K562 (cell line): ENCODE measurements around the gene RTL10. TPM values are rescaled to one million over a fixed set of nuclear protein-coding genes. Genes with fewer than 3 reads are reported as not detected.
A peak's percentile ranks its signal among the peaks of the same experiment; 100 is the strongest.

Experiments used
- BMI1 ChIP-seq: fragments of 150-350 bp; IDR thresholded peaks from 2 replicates; pipeline ENCODE4 v1.6.1; 2014; ENCODE audit warnings: low read length
- CLOCK ChIP-seq: fragments of 250-450 bp; sonication (Bioruptor Pico); IDR thresholded peaks from 2 replicates; pipeline ENCODE4 v1.4.0; 2020; ENCODE audit warnings: mild to moderate bottlenecking, moderate library complexity, borderline replicate concordance
- HBP1 ChIP-seq: fragments of 450-650 bp; formaldehyde crosslinking; IDR thresholded peaks from 2 replicates; pipeline ENCODE4 v1.4.0; 2022; ENCODE audit warnings: missing genetic modification characterization
- IFI16 ChIP-seq: fragments of 250-450 bp; sonication (Bioruptor Pico); IDR thresholded peaks from 2 replicates; pipeline ENCODE4 v2.1.2; 2022; ENCODE audit warnings: mild to moderate bottlenecking, inconsistent platforms
- MXI1 ChIP-seq: IDR thresholded peaks from 2 replicates; pipeline ENCODE4 v1.6.1; 2011; ENCODE audit warnings: low read depth, mild to moderate bottlenecking, improper control_type of control experiment, low read length
- ZNF324 ChIP-seq: fragments of 250-450 bp; sonication (Bioruptor Pico); IDR thresholded peaks from 2 replicates; pipeline ENCODE4 v1.4.0; 2020; ENCODE audit warnings: mild to moderate bottlenecking
- ZNF785 ChIP-seq: fragments of 250-450 bp; sonication (Bioruptor Pico); IDR thresholded peaks from 2 replicates; pipeline ENCODE4 v1.4.0; 2020; ENCODE audit warnings: mild to moderate bottlenecking
- polyA plus RNA-seq, 8 experiments: library from polyadenylated mRNA; depleted of rRNA in 4 of 8; stranded (reverse) in 5 of 8; unstranded in 3 of 8; fragments of >200 nt; fragmentation: Nextera tagmentation in 2 of 8; fragmentation: Illumina TruSeq in 1 of 8; extraction: Ambion mirVana in 2 of 8; extraction: Trizol in 1 of 8; gene quantifications; 2 replicates each; pipeline versions ENCODE4 v1.2.1 to v1.2.3, GENCODE V29; 2011 to 2014; ENCODE audit warnings: inconsistent platforms in 1 of 8, missing spikeins in 1 of 8
- total RNA-seq, 7 experiments: library from RNA; depleted of rRNA in 6 of 7; stranded (reverse); fragments of >200 nt in 6 of 7; fragmentation: Illumina TruSeq in 2 of 7; extraction: Trizol in 2 of 7; gene quantifications; 2 replicates each; pipeline versions ENCODE4 v1.2.1 to v1.2.3, GENCODE V29; 2011 to 2021; ENCODE audit warnings: low replicate concordance in 1 of 7
- TF ChIP-seq, protein P1 (sequence below): fragments of 250-450 bp; sonication (Bioruptor Pico); IDR thresholded peaks from 2 replicates; pipeline ENCODE4 v1.4.0; 2020; ENCODE audit warnings: mild to moderate bottlenecking, moderate library complexity

RTL10 gene
- total and polyA plus RNA-seq, 9 of the 15 experiments (the other 6 are each of a cell fraction or from before 2014, with no cell fraction given) = 19.8 to 75.5 (median 32.5) TPM

DNA sequence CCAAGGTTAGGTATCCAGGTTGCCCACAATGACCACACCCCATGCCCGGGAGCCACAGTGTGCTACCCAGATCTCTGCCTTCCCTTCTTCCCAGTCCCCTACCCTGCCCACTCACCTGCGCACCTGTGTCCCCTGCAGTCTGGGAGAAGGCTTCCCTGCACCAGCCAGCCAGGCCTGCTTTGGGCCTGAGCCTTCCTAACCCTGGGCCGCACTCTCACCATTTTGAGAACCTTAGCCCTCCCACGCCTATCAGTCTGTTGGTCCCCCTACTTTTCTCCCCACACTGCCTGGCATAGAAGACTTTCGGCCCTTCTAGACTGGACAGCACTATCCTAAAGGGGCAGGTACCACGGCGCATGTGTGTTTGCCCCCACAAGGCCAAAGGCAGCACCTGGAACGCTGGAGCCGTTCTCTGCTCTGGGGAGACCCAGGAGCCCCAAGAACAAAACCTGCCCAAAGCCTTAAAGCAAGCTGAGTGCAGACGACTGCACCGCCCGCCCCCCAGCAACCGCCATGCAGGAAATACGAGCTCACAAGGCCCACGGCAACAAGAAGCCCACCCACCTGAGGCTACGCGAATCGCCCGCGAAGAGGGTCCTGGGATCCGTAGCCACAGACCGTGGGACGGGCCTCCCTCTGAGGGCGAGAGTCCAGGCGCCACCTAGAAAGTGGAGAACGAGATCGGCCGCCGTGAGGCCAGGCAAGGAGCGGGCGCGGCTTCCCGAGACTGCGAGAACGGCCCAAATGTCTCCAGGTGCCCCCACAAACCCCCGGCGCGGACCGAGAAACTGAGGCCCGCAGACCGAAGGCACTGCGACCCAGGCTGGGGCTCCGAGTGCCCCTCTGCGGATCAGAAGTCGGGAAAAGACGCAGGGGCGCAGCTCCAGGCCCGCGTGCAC, 546 bp downstream of the RTL10 start (continued):
- TF ChIP-seq HBP1 (CRISPR knock-in tag) = peak; percentile 94; the same call in 1 of the 2 replicates
- peak; percentile 57; the same call in 1 of the 2 replicates for TF ChIP-seq ZNF324 (CRISPR knock-in tag)
- TF ChIP-seq ZNF785 (CRISPR knock-in tag) = no peak
- TF ChIP-seq, protein P1, sequence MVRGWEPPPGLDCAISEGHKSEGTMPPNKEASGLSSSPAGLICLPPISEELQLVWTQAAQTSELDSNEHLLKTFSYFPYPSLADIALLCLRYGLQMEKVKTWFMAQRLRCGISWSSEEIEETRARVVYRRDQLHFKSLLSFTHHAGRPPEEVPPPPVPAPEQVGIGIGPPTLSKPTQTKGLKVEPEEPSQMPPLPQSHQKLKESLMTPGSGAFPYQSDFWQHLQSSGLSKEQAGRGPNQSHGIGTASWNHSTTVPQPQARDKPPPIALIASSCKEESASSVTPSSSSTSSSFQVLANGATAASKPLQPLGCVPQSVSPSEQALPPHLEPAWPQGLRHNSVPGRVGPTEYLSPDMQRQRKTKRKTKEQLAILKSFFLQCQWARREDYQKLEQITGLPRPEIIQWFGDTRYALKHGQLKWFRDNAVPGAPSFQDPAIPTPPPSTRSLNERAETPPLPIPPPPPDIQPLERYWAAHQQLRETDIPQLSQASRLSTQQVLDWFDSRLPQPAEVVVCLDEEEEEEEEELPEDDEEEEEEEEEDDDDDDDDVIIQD (CRISPR knock-in tag) = peak; percentile 78
- no peak for TF ChIP-seq MXI1
- TF ChIP-seq IFI16 (CRISPR knock-in tag) = 0 out of 2 replicates have a peak, but pooled peaks have one; percentile 19
- TF ChIP-seq BMI1 = 0 out of 2 replicates have a peak, but pooled peaks have one; percentile 11
- no peak; the same call in 1 of the 2 replicates for TF ChIP-seq CLOCK
